Liver (tissue), 9 donors: ENCODE results near the gene SV2B. TPM values are rescaled to one million over a fixed set of nuclear protein-coding genes. Genes with fewer than 3 reads are reported as not detected.

Experiments
- DNase-seq: peaks from one replicate; pipeline ENCODE4 v3.0.0-alpha.2; 2017; ENCODE audit warnings: low spot score
- H3K27ac ChIP-seq, 2 donors: one replicate each; pipeline ENCODE4 v1.7.0; 2013; ENCODE audit warnings: inconsistent platforms in 2 of 2, low read length in 2 of 2, control low read depth in 1 of 2, low read depth in 1 of 2, mild to moderate bottlenecking in 1 of 2
- H3K27me3 ChIP-seq, 4 donors: one replicate each; pipeline versions ENCODE4 v1.6.1 to v1.7.0; 2013; ENCODE audit warnings: low read length in 3 of 4, inconsistent platforms in 1 of 4, mild to moderate bottlenecking in 1 of 4, moderate library complexity in 1 of 4; ENCODE audit not compliant: control insufficient read depth in 4 of 4, insufficient read depth in 4 of 4
- H3K36me3 ChIP-seq, 4 donors: one replicate each; pipeline versions ENCODE4 v1.6.1 to v1.7.0; 2013; ENCODE audit warnings: low read length in 3 of 4, mild to moderate bottlenecking in 3 of 4, low read depth in 1 of 4, moderate library complexity in 1 of 4; ENCODE audit not compliant: control insufficient read depth in 4 of 4, insufficient read depth in 3 of 4
- H3K4me1 ChIP-seq, 4 donors: one replicate each; pipeline versions ENCODE4 v1.6.1 to v1.7.0; 2013; ENCODE audit warnings: low read length in 3 of 4, mild to moderate bottlenecking in 3 of 4, moderate library complexity in 1 of 4; ENCODE audit not compliant: control insufficient read depth in 4 of 4, insufficient read depth in 4 of 4
- H3K4me3 ChIP-seq, 3 donors: one replicate each; pipeline versions ENCODE4 v1.6.1 to v1.7.0; 2013; ENCODE audit warnings: low read length in 3 of 3, control low read depth in 1 of 3, low read depth in 1 of 3, mild to moderate bottlenecking in 1 of 3
- H3K9ac ChIP-seq, 2 donors: one replicate each; pipeline ENCODE4 v1.7.0; 2013; ENCODE audit warnings: low read length in 2 of 2, mild to moderate bottlenecking in 2 of 2, moderate library complexity in 2 of 2, control low read depth in 1 of 2, low read depth in 1 of 2
- H3K9me3 ChIP-seq, 4 donors: one replicate each; pipeline versions ENCODE4 v1.6.1 to v1.7.0; 2013; ENCODE audit warnings: low read length in 3 of 4; ENCODE audit not compliant: control insufficient read depth in 4 of 4
- EGR1 ChIP-seq, 2 donors: IDR thresholded peaks; 2 replicates each; pipeline ENCODE4 v1.6.1; 2016 to 2018; ENCODE audit warnings: antibody characterized with exemption in 2 of 2, low read depth in 2 of 2
- FOXA1 ChIP-seq: IDR thresholded peaks from 2 replicates; pipeline ENCODE4 v1.6.1; 2016; ENCODE audit warnings: antibody characterized with exemption
- FOXA2 ChIP-seq: IDR thresholded peaks from 2 replicates; pipeline ENCODE4 v1.6.1; 2016; ENCODE audit warnings: antibody characterized with exemption
- GABPA ChIP-seq, 2 donors: IDR thresholded peaks in 1 of 2; conservative IDR thresholded peaks in 1 of 2; 2 replicates each; pipeline ENCODE4 v1.6.1; 2016; ENCODE audit warnings: antibody characterized with exemption in 2 of 2, mild to moderate bottlenecking in 1 of 2, moderate library complexity in 1 of 2
- HNF4A ChIP-seq, 2 donors: conservative IDR thresholded peaks; 2 replicates each; pipeline ENCODE4 v1.6.1; 2016; ENCODE audit warnings: antibody characterized with exemption in 2 of 2, mild to moderate bottlenecking in 2 of 2
- HNF4G ChIP-seq: IDR thresholded peaks from 2 replicates; pipeline ENCODE4 v1.6.1; 2016; ENCODE audit warnings: antibody characterized with exemption
- JUND ChIP-seq, 2 donors: IDR thresholded peaks; 2 replicates each; pipeline ENCODE4 v1.6.1; 2016; ENCODE audit warnings: antibody characterized with exemption in 2 of 2
- MAX ChIP-seq: IDR thresholded peaks from 2 replicates; pipeline ENCODE4 v1.6.1; 2016; ENCODE audit warnings: antibody characterized with exemption
- NR2F2 ChIP-seq: IDR thresholded peaks from 2 replicates; pipeline ENCODE4 v1.6.1; 2016; ENCODE audit warnings: antibody characterized with exemption
- RAD21 ChIP-seq, 2 donors: IDR thresholded peaks; 2 replicates each; pipeline ENCODE4 v1.6.1; 2016; ENCODE audit warnings: antibody characterized with exemption in 2 of 2, mild to moderate bottlenecking in 2 of 2
- RXRA ChIP-seq, 2 donors: IDR thresholded peaks; 2 replicates each; pipeline ENCODE4 v1.6.1; 2017 to 2018; ENCODE audit warnings: antibody characterized with exemption in 2 of 2, mild to moderate bottlenecking in 1 of 2
- SP1 ChIP-seq: IDR thresholded peaks from 2 replicates; pipeline ENCODE4 v1.6.1; 2018; ENCODE audit warnings: antibody characterized with exemption, mild to moderate bottlenecking
- TAF1 ChIP-seq: conservative IDR thresholded peaks from 2 replicates; pipeline ENCODE4 v1.6.1; 2016; ENCODE audit warnings: antibody characterized with exemption, mild to moderate bottlenecking
- YY1 ChIP-seq: IDR thresholded peaks from 2 replicates; pipeline ENCODE4 v1.6.1; 2016; ENCODE audit warnings: antibody characterized with exemption, mild to moderate bottlenecking
- ZBTB33 ChIP-seq: IDR thresholded peaks from 2 replicates; pipeline ENCODE4 v1.6.1; 2016; ENCODE audit warnings: antibody characterized with exemption
- WGBS: extraction: QIAGEN DNeasy Blood & Tissue Kit; methylation state at CpG from one replicate; pipeline ENCODE4 v1.1.7; 2013; 5-methylcytosine and 5-hydroxymethylcytosine counted together
- polyA plus RNA-seq, 2 donors: library from polyadenylated mRNA; stranded (reverse) in 1 of 2; unstranded in 1 of 2; fragments of 200-250 nt in 1 of 2; fragments of >200 nt in 1 of 2; fragmentation: Nextera tagmentation in 1 of 2; extraction: Ambion mirVana in 1 of 2; gene quantifications; one replicate each; pipeline versions ENCODE4 v1.2.1 to v1.2.3, GENCODE V29; 2013 to 2015
- total RNA-seq, 2 donors: library from RNA; depleted of rRNA; stranded (reverse); fragments of >200 nt; gene quantifications; one replicate each; pipeline ENCODE4 v1.2.3, GENCODE V29; 2014
- TF ChIP-seq, protein P1 (sequence below): IDR thresholded peaks from 2 replicates; pipeline ENCODE4 v1.6.1; 2016; ENCODE audit warnings: antibody characterized with exemption
- TF ChIP-seq, protein P2 (sequence below): fragments of 150-350 bp; IDR thresholded peaks from 2 replicates; pipeline ENCODE4 v1.5.1; 2017; ENCODE audit warnings: improper control_type of control experiment, low read depth, low read length; ENCODE audit not compliant: missing input control
- TF ChIP-seq, protein P3 (sequence below): IDR thresholded peaks from 2 replicates; pipeline ENCODE4 v1.6.1; 2016; ENCODE audit warnings: antibody characterized with exemption, mild to moderate bottlenecking
- donor health status: healthy.
- donor health status: healthy.
- donor health status: healthy.
- donor health status: healthy.
- donor health status: healthy.

Gene SV2B
- total and polyA plus RNA-seq, 4 donors: 0.08 to 0.16 (median 0.09) TPM; not detected in 1

DNA sequence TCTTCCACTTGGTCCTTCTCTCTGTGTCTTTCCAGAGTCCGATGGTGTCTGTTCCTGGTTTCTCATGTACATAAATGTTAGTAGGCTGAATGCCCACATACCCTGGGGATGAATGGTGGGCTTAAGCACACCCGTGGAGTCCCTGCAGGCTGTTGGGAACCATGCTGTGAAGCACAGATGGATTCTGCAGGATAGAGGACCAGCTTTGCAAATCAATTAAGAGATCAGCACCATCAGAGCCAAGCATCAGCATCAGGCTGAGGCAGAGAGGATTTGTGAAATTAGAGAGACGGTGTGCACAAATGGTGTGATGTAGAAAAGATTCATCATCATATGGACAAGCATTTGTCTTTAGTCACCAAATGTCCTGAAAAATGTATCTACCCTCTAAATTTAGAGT, 127.1 kb downstream of the SV2B start:
- H3K27me3 ChIP-seq: no peaks in the 10 kb centered on the region
- 82% methylated on average over 3 of the region's 3 CpGs for WGBS
- H3K27ac ChIP-seq: no peak overlapping the region
- no peak for DNase-seq
- no peaks in the 10 kb centered on the region for H3K36me3 ChIP-seq
- TF ChIP-seq EGR1 (IDR thresholded peaks at IDR 0.05; ENCODE audit: low read depth in 2 of 2): no peak
- TF ChIP-seq TAF1: no peak
- TF ChIP-seq, protein P1, sequence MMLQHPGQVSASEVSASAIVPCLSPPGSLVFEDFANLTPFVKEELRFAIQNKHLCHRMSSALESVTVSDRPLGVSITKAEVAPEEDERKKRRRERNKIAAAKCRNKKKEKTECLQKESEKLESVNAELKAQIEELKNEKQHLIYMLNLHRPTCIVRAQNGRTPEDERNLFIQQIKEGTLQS: no peak
- no peak for TF ChIP-seq RXRA (IDR thresholded peaks at IDR 0.05)
- TF ChIP-seq, protein P2, sequence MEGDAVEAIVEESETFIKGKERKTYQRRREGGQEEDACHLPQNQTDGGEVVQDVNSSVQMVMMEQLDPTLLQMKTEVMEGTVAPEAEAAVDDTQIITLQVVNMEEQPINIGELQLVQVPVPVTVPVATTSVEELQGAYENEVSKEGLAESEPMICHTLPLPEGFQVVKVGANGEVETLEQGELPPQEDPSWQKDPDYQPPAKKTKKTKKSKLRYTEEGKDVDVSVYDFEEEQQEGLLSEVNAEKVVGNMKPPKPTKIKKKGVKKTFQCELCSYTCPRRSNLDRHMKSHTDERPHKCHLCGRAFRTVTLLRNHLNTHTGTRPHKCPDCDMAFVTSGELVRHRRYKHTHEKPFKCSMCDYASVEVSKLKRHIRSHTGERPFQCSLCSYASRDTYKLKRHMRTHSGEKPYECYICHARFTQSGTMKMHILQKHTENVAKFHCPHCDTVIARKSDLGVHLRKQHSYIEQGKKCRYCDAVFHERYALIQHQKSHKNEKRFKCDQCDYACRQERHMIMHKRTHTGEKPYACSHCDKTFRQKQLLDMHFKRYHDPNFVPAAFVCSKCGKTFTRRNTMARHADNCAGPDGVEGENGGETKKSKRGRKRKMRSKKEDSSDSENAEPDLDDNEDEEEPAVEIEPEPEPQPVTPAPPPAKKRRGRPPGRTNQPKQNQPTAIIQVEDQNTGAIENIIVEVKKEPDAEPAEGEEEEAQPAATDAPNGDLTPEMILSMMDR: no peak
- no peak for TF ChIP-seq RAD21 (IDR thresholded peaks at IDR 0.05)
- TF ChIP-seq MAX: no peak
- TF ChIP-seq HNF4A (conservative IDR thresholded peaks at IDR 0.05): no peak
- TF ChIP-seq NR2F2: no peak
- no peak for TF ChIP-seq GABPA (IDR thresholded peaks at IDR 0.05 in 1 of 2, conservative IDR thresholded peaks at IDR 0.05 in 1 of 2)
- no peak for TF ChIP-seq HNF4G
- no peak for TF ChIP-seq FOXA1
- TF ChIP-seq, protein P3, sequence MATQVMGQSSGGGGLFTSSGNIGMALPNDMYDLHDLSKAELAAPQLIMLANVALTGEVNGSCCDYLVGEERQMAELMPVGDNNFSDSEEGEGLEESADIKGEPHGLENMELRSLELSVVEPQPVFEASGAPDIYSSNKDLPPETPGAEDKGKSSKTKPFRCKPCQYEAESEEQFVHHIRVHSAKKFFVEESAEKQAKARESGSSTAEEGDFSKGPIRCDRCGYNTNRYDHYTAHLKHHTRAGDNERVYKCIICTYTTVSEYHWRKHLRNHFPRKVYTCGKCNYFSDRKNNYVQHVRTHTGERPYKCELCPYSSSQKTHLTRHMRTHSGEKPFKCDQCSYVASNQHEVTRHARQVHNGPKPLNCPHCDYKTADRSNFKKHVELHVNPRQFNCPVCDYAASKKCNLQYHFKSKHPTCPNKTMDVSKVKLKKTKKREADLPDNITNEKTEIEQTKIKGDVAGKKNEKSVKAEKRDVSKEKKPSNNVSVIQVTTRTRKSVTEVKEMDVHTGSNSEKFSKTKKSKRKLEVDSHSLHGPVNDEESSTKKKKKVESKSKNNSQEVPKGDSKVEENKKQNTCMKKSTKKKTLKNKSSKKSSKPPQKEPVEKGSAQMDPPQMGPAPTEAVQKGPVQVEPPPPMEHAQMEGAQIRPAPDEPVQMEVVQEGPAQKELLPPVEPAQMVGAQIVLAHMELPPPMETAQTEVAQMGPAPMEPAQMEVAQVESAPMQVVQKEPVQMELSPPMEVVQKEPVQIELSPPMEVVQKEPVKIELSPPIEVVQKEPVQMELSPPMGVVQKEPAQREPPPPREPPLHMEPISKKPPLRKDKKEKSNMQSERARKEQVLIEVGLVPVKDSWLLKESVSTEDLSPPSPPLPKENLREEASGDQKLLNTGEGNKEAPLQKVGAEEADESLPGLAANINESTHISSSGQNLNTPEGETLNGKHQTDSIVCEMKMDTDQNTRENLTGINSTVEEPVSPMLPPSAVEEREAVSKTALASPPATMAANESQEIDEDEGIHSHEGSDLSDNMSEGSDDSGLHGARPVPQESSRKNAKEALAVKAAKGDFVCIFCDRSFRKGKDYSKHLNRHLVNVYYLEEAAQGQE: no peak
- no peak for TF ChIP-seq YY1
- no peak for TF ChIP-seq FOXA2
- TF ChIP-seq JUND (IDR thresholded peaks at IDR 0.05): no peak
- no peak for TF ChIP-seq SP1
- TF ChIP-seq ZBTB33: no peak
- H3K9ac ChIP-seq: no peak overlapping the region
- H3K9me3 ChIP-seq: no peaks in the 10 kb centered on the region
- H3K4me3 ChIP-seq: no peak overlapping the region
- H3K4me1 ChIP-seq: peaks cover 0 to 5% (median 3%) of the 10 kb centered on the region in 4 donors
